A673 (cell line): Measurements from ENCODE around the gene GRM3.
"Not testable (repeated sequence)": the region's sequence is repeated elsewhere in the genome, so short reads cannot be mapped to it uniquely, and the experiment has no call there.

Source experiments
- CTCF ChIP-seq: fragments of 300-800, 200-600 bp; sonication (generic); conservative IDR thresholded peaks from 2 replicates; pipeline ENCODE4 v1.5.1; 2017; ENCODE audit warnings: low read depth, mild to moderate bottlenecking, antibody characterized with exemption, low read length, moderate library complexity, mixed read lengths
- EZH2 ChIP-seq: fragments of 200-600 bp; sonication (generic); IDR thresholded peaks from 2 replicates; pipeline ENCODE4 v1.6.1; 2017; ENCODE audit warnings: borderline replicate concordance, low read depth, mild to moderate bottlenecking, mixed read lengths, antibody characterized with exemption, low read length; ENCODE audit not compliant: poor library complexity, severe bottlenecking

- not testable (repeated sequence) for TF ChIP-seq CTCF, EZH2
Observed at GRCh38 chr7:86615711-86616110, 28.0 kb upstream of the GRM3 start.
